HG02852 (cell line): ENCODE results near the gene ADGRA1.

Experiments used
- ATAC-seq: cut with Tn5 transposase; IDR thresholded peaks from one replicate; pipeline ENCODE4 v1.9.1; 2021; ENCODE audit warnings: mild to moderate bottlenecking, moderate library complexity; ENCODE audit not compliant: unreplicated experiment

The ADGRA1 gene

DNA sequence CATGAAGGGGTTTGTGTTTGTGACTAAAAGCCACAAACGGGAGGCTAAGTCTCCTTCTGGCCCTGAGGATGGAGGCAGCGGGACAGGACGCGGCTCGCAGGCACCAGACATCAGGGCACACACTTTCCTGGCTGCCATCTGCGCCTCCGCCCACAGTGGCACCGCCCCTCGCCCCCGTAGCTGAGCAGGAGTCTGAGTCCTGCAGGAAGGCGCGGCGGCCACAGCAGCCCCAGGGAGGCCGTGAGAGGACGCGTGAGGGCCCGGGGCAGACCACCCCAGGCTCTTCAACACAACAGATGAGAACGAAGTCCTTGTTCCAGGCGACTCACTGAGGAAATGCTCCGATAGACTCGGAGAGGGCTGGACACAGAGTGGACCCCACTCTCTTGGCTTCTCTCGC is 6.6 kb downstream of the ADGRA1 start:
- ATAC-seq = no peak

DNA sequence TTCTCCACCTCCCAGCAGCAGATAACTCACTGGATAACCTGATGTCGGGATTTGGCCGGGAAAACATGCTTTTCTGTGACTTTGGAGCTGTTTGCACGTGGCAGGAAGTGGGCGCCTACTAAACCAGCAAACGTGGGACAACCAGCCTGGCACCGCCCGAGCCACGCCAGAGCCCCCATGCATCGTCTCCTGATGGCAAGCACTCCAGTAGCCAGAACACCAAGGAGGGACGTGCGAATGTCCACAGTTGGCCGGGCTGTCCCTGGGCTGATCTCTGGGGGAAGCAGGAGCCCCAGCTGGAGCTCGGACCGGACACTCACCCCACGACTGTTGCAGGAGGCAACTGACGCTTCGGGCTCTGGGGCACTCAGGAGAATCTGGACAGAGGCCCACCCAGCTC is 7.1 kb downstream of the ADGRA1 start:
- ATAC-seq = no peak

DNA sequence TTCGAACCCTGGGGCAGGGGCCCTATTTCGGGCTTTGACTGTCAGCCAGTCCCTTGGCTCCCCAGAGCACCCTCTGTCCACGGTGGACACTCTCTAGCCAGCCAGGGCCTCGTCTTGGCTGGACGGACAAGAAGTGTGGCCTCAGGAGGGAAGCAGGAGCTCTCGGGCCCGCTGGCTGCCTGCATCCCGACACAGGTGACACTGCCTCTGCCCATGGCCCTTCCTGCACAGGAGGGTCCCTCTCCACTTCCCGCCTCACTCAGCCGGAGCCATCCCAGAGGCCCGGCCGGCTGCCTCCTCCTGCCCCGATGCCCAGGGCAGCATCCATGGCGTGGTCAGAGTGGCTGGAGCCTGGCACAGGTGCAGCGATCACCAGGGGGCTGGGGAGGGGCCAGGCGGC is 7.9 kb downstream of the ADGRA1 start:
- ATAC-seq = no peak

DNA sequence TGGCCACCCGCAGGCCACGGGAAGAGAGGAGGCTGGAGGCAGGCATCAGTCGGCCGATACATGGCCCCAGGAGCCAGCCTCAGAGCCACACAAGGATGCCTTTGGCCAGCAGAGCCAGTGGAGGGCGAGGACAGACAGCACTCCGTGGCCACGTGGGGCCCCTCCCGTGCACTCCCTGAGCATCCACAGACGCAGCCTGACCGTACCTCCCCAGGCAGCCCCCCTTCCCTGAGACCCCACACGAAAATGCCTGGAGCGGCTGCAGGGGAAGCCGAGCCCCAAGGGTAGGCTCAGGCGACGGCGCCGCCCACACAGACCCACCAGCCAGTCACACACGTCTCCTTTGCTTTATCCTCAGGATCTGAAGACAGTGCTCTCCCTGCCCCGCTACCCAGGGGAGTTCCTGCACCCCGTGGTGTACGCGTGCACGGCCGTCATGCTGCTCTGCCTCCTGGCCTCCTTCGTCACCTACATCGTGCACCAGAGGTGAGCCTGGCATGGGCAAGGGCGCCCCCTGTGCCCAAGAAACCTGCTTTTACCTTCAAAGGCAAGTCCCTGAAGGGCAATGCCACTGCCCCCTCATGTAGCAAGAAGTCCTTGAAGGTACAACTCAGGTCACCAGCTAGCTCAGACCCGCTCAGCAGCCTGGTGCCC is 9.0 kb downstream of the ADGRA1 start:
- no peak for ATAC-seq

DNA sequence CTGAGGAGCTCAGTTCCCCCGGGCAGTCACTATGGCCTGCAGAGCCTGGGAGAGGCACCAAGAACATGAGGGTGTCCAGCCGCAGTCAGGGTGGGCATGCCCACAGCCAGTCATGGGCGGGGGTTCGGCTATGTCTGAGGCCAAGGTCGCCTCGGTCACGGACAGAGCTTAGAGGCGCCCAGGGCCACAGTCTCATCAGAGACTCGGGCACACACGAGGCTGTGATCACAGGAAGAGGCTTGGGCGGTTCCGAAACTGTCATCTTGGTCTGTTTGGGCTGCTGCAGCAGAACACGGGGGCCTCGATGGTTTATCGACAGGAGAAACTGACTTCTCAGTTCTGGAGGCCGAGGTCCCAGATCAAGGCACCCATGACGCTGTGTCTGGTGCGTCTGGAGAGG is 9.7 kb downstream of the ADGRA1 start:
- no peak for ATAC-seq

DNA sequence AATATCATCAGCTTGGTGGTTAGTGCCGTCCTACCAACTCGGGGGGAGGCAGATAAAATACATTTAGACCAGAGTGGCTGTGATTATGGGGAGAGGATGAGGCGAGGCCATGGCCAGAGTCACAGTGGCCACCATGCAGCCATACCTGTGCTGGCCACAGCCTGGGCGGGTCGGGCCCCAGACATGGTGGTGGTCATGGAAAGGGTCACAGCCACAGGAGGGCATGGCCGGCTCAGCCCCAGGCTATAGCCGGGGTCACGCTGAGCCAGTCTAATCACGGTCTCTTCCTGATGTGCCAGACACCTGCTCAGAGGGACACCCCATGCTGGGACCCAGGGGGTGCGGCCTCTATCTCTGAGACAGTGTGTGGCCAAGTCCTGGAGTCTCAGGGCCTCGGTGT is 10.2 kb downstream of the ADGRA1 start:
- no peak for ATAC-seq

DNA sequence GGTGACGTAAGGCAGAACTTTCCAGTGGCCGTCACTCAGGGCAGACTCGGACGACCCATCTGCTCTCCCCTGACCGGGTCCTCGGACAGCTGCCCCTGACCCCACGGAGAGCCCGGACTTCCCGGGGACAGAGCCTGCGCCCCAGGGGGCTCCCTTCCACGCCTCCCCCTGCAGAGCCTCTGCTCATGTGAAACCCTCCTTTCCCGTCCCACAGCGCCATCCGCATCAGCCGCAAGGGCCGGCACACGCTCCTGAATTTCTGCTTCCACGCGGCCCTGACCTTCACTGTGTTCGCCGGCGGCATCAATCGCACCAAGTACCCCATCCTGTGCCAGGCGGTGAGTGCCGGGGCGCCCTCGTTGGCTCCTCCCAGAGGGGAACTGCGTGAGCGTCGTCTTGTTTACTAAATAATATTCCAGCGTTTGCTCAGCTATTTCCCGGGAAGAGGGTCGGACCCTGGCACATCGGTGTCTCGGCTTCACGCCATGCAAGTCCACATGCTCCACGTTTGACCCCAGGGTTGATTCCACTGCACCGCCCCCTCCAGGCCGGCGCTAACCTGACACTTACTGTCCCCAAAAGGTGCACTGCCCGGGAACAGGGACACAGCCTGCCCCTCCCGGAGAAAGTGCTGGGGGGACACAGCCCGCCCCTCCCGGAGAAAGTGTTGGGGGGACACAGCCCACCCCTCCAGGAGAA is 10.9 kb downstream of the ADGRA1 start:
- no peak for ATAC-seq

DNA sequence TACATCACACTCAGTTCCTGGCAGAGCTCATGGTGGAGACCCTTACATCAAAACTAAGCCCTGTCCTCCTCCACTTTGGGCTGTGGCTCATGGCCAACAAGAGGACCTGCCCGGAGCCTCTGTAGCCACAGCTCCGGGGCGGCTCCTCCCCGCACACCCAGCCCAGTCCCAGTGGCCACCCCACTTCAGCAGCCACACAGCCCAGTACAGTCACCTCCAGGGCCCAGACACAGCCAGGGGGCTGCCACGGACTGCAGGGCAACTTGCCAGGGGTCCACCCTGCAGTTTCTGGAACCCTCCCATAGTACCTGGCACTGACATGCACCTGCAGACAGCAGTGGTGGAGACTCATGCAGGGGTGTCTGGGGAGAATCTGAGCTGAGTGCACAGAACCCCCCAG is 11.8 kb downstream of the ADGRA1 start:
- ATAC-seq = no peak

DNA sequence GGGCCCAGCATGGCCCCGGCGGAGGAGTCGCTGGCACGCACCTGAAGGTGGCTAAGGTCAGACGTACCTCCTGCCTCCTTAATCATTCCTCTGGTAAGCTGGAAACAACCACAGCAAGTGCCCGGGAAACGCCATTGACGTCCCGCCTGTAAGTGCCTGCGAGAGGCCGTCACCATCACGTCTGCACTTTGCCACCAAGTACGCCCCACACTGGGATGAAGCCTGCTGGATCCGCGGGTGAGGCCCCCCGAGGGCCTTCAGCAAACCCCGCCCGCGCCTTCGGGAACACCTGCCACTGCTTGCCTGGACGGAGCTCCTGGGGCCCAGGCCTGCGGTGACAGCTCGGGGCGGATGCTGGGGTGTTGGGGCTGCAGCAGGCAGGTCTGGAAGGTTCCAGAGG is 12.5 kb downstream of the ADGRA1 start:
- ATAC-seq = no peak

DNA sequence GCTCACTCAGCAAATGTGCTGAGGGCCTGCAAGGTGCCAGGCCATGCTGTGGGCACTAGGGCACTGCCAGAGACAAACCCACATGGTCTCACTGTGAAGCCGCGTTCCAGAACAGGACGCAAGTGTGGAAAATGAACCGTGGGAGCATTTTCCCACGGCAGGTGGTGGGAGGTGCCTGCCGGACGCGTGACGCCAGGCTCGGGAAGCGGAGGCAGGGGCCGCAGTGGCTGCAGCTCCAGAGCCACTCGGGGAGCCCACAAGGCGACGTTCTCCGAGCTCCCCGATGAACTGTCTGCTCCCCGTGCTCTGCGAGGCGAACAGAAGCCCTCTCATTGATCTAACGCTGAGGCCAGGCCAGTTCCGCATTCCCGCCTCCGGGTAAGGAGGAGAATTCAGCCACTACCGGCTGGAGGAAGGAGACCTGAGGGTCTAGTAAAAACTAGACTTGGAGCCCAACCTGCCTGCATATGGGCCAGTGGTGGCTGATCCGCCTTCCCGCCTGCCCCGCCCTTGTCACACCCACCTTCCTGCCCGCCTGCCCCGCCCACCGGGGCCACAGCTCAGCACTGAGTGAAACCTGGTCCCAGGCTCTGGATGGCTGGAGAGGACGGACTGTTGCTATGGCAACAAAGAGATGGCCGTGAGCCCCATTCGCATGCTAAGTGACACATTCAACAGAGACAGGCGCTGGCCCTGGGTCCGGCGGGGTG is 13.1 kb downstream of the ADGRA1 start:
- ATAC-seq = no peak

DNA sequence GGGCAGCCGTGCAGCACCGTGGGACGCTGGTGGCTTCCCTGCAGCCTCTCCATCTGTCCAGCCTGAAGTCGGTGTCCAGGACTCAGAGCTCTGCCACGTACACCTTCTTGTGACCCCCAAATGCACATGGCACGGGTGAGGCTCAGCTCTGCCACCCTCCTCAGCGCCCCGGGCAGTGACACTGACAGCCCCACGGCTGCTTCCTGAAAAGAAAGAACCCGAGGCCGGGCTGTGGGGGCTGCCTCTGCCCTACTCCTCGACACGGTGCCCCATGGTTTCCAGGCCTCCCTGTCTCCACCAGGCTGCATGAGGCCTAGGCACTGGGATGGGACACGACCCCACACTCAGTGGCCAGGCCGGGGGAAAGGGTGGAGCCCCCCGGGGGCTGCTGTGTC is 13.7 kb downstream of the ADGRA1 start:
- no peak for ATAC-seq

DNA sequence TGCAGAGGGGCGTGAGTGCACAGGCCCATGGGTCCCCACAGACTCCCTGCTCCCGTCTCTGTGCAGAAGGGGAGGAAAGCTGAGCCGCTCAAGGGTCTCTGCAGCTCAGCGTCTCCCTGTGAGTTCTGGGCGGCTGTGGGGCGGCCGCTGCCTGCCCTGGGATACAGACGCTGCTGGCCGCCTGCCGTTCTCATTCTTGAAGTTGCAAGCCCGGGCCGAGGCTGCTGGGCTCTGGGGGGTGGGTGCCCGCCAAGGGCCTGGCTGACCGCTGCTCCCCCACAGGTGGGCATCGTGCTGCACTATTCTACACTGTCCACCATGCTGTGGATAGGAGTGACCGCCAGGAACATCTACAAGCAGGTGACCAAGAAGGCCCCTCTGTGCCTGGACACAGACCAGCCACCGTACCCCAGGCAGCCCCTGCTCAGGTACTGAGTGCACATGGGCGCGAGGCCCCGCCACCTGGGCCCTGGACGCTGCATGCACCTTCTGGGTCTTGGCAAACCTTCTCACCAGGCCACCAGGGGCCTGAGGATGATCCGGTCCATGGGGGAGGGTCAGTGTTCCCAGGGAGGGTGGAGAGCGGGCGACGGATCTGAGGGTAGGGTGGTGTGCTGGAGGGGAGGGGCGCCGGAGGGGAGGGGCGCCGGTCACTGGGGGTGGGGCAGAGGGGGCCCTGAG is 14.8 kb downstream of the ADGRA1 start:
- no peak for ATAC-seq

DNA sequence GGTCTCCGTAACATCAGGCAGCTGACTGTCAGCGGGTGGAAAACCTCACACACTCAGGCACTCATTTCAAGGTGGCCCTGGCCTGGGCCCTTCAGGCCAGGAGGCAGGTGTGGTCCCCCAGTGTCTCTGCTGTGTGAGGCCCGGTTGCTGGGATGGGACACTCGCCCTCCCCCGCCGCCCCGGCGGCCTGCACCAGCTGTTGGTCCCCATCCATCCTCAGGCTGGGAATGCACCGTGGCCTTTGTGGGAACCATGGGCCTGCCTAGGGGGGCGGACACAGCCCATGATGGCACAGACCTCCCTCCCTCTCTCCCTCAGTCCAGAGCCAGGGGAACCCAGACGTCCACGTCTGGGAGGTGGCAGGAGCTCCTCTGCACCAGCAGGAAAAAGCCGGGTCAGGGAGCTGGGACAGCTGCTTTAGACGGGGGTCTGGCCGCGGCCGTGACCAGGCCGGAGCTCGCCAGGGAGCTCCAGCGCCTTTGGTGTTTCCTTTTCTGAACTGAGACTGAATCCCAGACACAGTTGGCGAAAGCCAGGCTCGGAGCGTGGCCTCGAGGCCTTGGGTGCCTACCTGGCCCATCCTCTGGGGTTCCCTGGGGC is 15.7 kb downstream of the ADGRA1 start:
- ATAC-seq = no peak

DNA sequence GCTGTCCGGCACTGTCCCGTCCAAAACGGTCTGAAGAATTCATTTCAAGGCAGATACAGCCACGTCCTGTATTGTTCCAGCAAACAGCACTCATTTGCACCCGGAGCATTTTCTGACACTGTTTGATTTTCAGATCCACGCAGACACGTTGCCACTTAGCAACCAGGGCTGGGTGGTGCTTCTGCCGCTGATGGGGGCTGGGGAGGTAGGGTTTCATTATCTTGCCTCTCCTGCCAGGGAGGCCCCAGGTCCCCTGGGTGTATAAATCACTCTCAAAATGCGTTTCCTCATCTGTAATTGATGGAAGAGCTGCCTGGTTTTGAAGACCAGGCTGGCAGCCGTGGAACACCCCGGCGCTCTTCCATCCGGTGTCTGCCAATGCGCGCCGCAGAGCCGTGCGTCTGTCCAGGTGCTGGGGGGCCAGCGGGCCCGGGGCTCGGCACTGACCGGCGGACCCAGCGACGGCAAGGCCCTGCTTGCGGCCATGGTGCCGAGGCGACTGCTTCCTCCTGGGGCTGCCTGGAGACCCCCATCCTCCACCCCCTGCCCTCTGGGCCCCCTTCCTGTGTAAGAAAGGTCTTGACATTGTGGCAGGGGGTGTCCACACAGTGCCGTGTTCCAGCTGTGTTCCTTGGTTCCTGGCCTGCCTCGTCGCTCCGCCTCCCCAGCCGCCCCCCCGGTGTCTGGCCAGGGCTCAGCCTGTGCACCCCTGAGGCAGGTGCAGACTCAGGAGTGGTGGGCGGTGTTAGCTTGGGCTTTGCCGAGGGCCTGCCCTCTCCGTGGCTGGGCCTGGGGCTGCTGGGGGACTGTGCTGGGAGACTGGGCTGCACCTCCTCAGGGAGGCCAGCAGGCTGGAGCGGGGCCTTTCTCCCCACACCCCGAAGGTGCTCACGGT is 16.6 kb downstream of the ADGRA1 start:
- ATAC-seq = no peak

DNA sequence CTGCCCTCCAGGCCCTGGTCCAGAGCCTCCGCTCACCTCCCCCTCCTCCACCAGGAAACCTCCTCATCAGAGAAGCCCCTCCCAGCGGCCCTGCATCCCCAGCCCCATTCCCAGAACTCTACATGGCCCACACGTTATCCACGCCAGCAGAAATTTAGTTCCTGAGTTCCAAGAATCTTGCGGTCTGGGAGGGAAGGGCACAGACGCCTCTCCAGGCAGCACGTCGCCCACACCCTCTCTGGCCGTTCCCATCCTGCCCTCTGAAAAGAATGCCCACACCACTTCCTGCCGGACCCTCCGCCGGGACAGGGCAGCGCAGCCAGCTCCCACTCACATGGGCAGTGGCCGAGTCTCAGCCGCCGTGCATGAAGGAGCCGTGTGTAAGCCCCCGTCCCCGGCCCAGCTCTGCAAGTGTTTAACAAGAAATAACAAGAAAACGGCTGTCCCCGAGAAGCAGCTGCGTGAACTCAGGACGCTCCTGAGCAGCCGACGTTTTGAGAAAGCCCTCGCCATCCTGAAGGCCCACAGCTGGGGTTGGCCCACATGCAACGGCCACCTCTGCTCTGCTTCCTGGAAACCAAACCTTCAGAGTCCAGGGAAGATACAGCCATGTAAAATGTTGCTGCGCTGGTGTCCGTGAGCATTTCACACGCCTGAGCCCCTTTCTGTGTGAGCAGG is 17.4 kb downstream of the ADGRA1 start:
- no peak for ATAC-seq

DNA sequence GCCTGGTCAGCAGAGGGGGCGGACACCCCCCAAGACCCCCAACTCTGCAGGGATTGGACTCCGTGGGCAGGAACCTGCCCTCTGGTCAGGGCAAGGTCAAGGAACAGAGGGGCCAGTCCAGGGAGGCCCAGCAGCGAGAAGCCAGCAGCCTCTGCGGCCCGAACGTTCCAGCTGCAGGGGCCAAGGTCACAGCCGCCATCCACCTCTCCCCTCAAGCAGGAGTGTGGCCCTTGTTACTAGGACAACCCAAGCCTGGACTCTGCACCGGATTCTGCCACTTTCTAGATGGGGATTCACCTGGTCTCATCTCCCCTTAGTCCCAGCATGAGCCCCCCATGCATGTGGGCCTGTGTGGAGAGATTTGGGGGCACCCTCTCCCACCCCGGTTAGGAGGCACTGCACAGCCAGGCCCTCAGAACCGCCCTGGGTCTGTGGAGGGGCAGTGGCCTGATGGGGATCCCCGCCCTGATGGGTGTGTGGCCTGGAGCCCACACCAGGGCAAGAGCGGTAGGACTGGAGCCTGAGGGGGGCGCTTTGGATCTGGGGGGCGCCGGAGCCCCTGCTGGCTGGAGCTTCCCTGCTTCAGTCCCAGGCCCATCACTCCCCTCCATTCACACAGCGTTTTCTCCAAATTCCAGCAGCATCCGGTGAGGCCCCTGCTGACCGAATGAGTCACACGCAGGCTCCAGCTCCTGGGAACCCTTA is 18.1 kb downstream of the ADGRA1 start:
- ATAC-seq = no peak

DNA sequence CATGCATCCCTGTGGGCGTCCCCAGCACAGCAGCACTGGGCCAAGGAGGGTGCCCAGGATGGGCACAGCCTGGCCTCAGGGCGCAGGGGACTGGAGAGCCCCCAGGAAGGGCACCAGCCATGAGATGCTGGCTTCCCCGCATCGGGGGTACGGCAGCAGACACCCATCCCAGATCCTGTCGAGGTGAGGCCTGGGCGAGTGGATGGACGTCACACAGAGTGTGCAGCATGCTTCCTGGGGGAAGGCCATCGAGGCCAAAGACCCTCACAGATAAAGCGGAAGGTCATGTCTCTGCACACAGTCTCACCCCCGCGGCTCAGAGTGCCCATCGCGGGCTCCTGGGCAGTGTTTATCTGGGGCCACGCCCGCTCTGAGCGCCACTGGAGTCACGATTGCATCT is 18.8 kb downstream of the ADGRA1 start:
- no peak for ATAC-seq

DNA sequence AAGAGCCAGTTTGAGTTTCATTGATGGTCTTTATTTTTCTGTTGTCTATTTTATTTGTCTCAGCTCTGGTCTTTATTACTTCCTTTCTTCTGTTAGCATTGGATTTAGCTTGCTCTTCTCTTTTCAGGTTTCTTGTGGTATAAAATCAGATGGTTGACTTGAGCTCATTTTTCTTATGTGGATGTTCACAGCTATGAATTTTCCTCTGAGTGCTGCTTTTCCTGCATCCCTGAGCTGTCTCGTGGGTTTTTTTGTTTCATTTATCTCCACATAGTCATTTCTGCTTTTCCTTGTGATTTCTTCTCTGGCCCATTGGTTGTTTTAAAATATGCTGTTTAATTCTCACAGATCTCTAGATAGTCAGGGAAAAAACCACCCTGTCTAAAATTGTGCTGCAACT is 19.7 kb downstream of the ADGRA1 start:
- ATAC-seq = no peak

DNA sequence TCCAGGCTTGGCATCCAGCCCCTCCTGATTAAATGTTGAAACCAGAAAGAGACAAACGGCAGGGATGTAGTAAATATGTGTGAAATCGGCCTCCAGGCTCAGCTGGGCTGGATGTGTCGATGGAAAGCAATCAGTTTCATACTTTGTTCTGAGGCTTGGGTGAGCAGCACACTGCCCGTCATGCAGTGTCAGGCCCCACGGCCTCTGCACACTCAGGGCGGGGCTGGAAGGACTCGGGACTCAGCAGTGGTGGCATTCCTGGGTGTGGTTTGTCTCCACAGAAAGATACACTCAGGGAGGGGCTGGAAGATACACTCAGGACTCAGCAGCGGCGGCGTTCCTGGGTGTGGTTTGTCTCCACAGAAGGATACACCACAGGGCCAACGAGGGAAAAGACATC is 22.0 kb downstream of the ADGRA1 start:
- ATAC-seq = no peak
